Central memory CD4-positive, alpha-beta T cell (primary cell): ENCODE measurements around the gene CCNI.

Experiments used
- DNase-seq: peaks from one replicate; pipeline ENCODE4 v3.0.0; 2022

The CCNI gene

GRCh38 chr4:77001907-77002306, 73.9 kb downstream of the CCNI start:
- no peak for DNase-seq

GRCh38 chr4:76998251-76998901, 77.4 kb downstream of the CCNI start:
- DNase-seq, result no peak

DNA sequence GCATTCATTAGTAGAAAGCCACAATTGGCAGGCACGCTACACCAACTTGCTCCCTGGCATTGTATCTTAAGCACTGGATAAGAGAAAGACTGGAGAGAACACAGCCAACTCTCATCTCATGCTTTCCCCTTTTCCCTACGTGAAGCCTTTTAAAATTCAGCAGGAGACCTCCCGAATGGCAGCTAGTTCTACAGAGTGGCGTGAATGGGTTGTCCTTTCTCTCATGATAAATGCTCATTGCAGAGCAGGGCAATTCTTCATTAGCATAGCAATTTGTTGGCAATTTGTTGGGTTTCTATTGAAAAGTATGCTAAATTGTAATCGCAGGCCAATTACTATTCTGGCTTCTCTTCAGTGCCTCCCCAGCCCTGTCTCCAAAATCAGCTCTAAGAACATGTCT, 78.3 kb downstream of the CCNI start:
- no peak for DNase-seq
